KMS-11 (cell line): ENCODE data around the gene SLC24A4.

Experiments
- H2AFZ ChIP-seq: fragments of 200-600 bp; sonication (generic); 2 replicates; pipeline ENCODE4 v1.6.1; 2016; ENCODE audit warnings: antibody characterized with exemption, mixed run types, low read depth
- H3K27ac ChIP-seq: fragments of 200-600 bp; sonication (generic); 2 replicates; pipeline ENCODE4 v1.6.1; 2016; ENCODE audit warnings: mild to moderate bottlenecking, mixed run types
- H3K27me3 ChIP-seq: fragments of 200-600 bp; sonication (generic); 2 replicates; pipeline ENCODE4 v1.6.1; 2017; ENCODE audit warnings: mild to moderate bottlenecking, low read depth, mixed run types, moderate library complexity; ENCODE audit not compliant: insufficient read depth
- H3K36me3 ChIP-seq: fragments of 200-600 bp; sonication (generic); 2 replicates; pipeline ENCODE4 v1.6.1; 2017; ENCODE audit warnings: mild to moderate bottlenecking, mixed run types; ENCODE audit not compliant: insufficient read depth
- H3K4me1 ChIP-seq: fragments of 200-600 bp; sonication (generic); 2 replicates; pipeline ENCODE4 v1.6.1; 2016; ENCODE audit warnings: mild to moderate bottlenecking, low read depth, mixed run types; ENCODE audit not compliant: poor library complexity, severe bottlenecking
- H3K4me2 ChIP-seq: fragments of 200-600 bp; sonication (generic); 2 replicates; pipeline ENCODE4 v1.7.0; 2016; ENCODE audit warnings: mild to moderate bottlenecking, mixed run types
- H3K4me3 ChIP-seq: fragments of 200-600 bp; sonication (generic); IDR thresholded peaks from 2 replicates; pipeline ENCODE4 v1.6.1; 2017; ENCODE audit warnings: low read depth, low read length, mixed read lengths; ENCODE audit not compliant: insufficient read depth
- H3K79me2 ChIP-seq: fragments of 200-600 bp; sonication (generic); 2 replicates; pipeline ENCODE4 v1.6.1; 2016; ENCODE audit warnings: low read depth, mixed run types; ENCODE audit not compliant: insufficient read depth
- H3K9ac ChIP-seq: fragments of 200-600 bp; sonication (generic); 2 replicates; pipeline ENCODE4 v1.6.1; 2016; ENCODE audit warnings: mild to moderate bottlenecking, mixed run types
- H4K20me1 ChIP-seq: fragments of 200-600 bp; sonication (generic); 2 replicates; pipeline ENCODE4 v1.6.1; 2016; ENCODE audit warnings: mild to moderate bottlenecking, mixed run types; ENCODE audit not compliant: insufficient read depth
- CTCF ChIP-seq: fragments of 200-600 bp; sonication (generic); conservative IDR thresholded peaks from 2 replicates; pipeline ENCODE4 v1.6.1; 2017; ENCODE audit warnings: low read depth, mild to moderate bottlenecking, antibody characterized with exemption, low read length, moderate library complexity, mixed read lengths

The SLC24A4 gene

GRCh38 chr14:92549859-92550230, 226.9 kb downstream of the SLC24A4 start:
- Histone ChIP-seq H3K9ac (no peak overlapping the region), H3K27me3 (no peaks in the 10 kb centered on the region), H3K36me3 (no peaks in the 10 kb centered on the region), H2AFZ (no peak overlapping the region), H3K4me3 (no peak overlapping the region), H3K4me2 (peak overlapping the region; percentile 99; the same call in 1 of the 2 replicates), H4K20me1 (no peaks in the 10 kb centered on the region), H3K27ac (peak overlapping the region; percentile 97; the same call in 1 of the 2 replicates), H3K4me1 (peaks cover 61% of the 10 kb centered on the region), H3K79me2 (no peaks in the 10 kb centered on the region)
- no peak for TF ChIP-seq CTCF
